Activated CD4-positive, CD25-positive, alpha-beta regulatory T cell treated with anti-CD3 and anti-CD28 coated beads, Interleukin-2, amount 50 U/mL, for 24 hours (primary cell): Measurements from ENCODE around the gene APELA.
"Not testable (repeated sequence)": the region's sequence is repeated elsewhere in the genome, so short reads cannot be mapped to it uniquely, and the experiment has no call there.

Source experiments
- ATAC-seq, 2 donors: fragments of 150-1000 bp; cut with Tn5 transposase; one replicate each; pipeline ENCODE4 v1.10.0; 2021; ENCODE audit warnings: mild to moderate bottlenecking in 1 of 2, moderate library complexity in 1 of 2

APELA gene

DNA sequence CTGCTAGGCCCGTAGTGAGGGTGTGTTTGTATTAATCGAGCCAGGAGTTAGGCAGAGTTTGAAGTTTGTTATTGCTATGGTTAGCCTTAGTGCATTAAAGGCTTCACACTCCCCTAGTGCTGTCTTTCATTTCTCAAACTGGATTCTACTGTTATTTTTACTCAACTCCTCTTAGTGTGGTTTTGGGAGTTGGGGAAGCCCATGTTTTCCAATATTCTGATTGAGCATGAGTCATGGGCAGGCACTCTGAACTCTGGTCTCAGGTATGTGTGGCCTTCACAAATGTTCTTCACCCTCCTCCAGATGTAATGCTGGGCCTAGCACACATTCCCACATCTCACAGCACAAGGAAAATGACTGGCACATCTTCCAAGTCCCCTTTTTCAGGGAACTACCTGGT lies 50.1 kb downstream of the APELA start:
- ATAC-seq, result not testable (repeated sequence)

DNA sequence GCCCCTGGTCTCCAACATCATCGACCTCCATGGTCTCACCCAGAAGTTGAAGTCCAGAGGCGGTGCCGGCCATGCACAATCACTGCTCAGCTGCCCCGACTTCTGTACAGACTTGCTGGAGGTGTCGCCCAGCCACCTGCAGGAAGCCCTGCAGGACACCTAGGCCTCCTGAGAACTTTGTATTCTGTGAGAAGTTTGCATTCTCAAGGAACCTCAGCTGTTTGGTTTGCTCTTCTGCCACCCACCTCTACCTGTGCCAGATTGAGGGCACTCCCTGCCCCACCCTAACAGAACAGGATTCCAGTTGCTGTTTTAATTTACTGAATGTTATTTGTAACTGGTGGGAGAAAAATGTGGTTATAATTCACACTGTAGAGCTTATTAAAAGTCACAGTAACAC lies 53.7 kb downstream of the APELA start:
- ATAC-seq, result no peak

GRCh38 chr4:164931551-164932324 lies 54.8 kb downstream of the APELA start:
- no peak for ATAC-seq

- no peak for ATAC-seq
These were observed 56.3 kb downstream of the APELA start for GRCh38 chr4:164933244-164933643.

GRCh38 chr4:164935363-164935762 lies 58.4 kb downstream of the APELA start:
- no peak for ATAC-seq

- not testable (repeated sequence) for ATAC-seq
These were observed 59.1 kb downstream of the APELA start for GRCh38 chr4:164935865-164936606.

DNA sequence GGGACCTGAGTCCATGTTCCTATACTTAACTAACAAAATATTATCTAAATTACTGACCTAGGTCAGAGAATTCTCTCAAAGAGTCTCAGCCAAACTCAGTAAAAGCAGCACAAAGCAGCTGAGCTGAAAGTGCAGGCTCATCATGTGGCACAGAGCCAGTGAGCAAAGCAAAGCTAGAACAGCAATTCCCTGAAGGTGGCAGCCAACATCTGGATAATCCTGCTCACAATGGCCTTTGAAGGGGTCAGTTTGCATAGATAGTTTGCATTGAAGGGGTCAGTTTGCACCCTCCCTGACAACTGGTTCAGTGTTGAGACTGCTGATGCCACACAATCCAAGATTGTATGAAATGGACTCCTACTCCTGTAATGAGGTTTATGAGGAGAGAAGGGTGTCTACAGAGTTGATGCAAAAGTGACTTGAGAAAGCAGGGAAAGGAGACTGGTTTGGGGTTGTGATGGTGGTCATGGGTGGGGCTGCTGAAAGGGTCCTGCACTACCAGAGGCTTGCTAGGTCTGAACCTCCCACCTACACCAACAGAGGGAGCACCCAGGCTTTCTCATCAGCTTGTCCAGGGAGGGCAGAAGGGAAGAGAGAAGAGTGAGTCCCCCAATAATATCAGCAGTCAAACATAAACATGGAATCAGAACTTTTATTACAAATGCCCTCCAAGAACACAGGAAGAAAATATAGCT lies 60.7 kb downstream of the APELA start:
- ATAC-seq, result no peak

DNA sequence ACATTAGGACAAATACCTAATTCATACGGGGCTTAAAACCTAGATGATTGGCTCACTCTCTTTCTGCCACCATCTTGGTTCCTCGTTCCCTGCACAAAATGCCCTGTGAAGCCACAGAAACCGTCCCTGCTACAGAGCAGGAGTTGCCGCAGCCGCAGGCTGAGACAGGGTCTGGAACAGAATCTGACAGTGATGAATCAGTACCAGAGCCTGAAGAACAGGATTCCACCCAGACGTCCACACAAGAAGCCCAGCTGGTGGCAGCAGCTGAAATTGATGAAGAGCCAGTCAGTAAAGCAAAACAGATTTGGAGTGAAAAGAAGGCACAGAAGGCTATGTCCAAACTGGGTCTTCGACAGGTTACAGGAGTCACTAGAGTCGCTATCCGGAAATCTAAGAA lies 66.2 kb downstream of the APELA start:
- no peak for ATAC-seq

- ATAC-seq, result no peak
These were observed 68.2 kb downstream of the APELA start for GRCh38 chr4:164945146-164945545.

GRCh38 chr4:164946810-164947209 lies 69.8 kb downstream of the APELA start:
- ATAC-seq, result no peak
